SK-N-SH treated with all-trans-retinoic acid at 6 μM for 48 hours (cell line): ENCODE results near the gene TRIM7.

Source experiments
- ATAC-seq: fragments of 200-7000 bp; cut with Tn5 transposase; 3 replicates; pipeline ENCODE4 v1.9.1; 2020; ENCODE audit warnings: mild to moderate bottlenecking, moderate library complexity
- ARNTL ChIP-seq: fragments of 450-650 bp; formaldehyde crosslinking; IDR thresholded peaks from 2 replicates; pipeline ENCODE4 v1.5.0; 2020; ENCODE audit warnings: low read depth, mild to moderate bottlenecking, moderate library complexity, borderline replicate concordance
- CSDC2 ChIP-seq: fragments of 250-450 bp; sonication (Bioruptor Pico); IDR thresholded peaks from 2 replicates; pipeline ENCODE4 v1.5.0; 2020; ENCODE audit warnings: mild to moderate bottlenecking, moderate library complexity
- ESRRG ChIP-seq: fragments of 250-450 bp; sonication (Bioruptor Pico); IDR thresholded peaks from 2 replicates; pipeline ENCODE4 v1.6.1; 2021; ENCODE audit warnings: mild to moderate bottlenecking
- ISL1 ChIP-seq: fragments of 250-450 bp; sonication (Bioruptor Pico); IDR thresholded peaks from 2 replicates; pipeline ENCODE4 v2.1.2; 2022; ENCODE audit warnings: mild to moderate bottlenecking, moderate library complexity
- OSR1 ChIP-seq: fragments of 250-450 bp; sonication (Bioruptor Pico); IDR thresholded peaks from 2 replicates; pipeline ENCODE4 v1.8.0; 2022; ENCODE audit warnings: moderate library complexity, mild to moderate bottlenecking, inconsistent platforms
- POU6F1 ChIP-seq: fragments of 250-450 bp; sonication (Bioruptor Pico); IDR thresholded peaks from 2 replicates; pipeline ENCODE4 v1.8.0; 2021; ENCODE audit warnings: low read depth, mild to moderate bottlenecking, moderate library complexity, borderline replicate concordance
- PPARA ChIP-seq: fragments of 250-450 bp; sonication (Bioruptor Pico); IDR thresholded peaks from 2 replicates; pipeline ENCODE4 v1.5.0; 2020; ENCODE audit warnings: mild to moderate bottlenecking, borderline replicate concordance
- SNAI2 ChIP-seq: fragments of 250-450 bp; sonication (Bioruptor Pico); IDR thresholded peaks from 2 replicates; pipeline ENCODE4 v1.5.0; 2020; ENCODE audit warnings: mild to moderate bottlenecking, moderate library complexity
- TCF4 ChIP-seq: fragments of 250-450 bp; sonication (Bioruptor Pico); IDR thresholded peaks from 2 replicates; pipeline ENCODE4 v1.8.0; 2021; ENCODE audit warnings: mild to moderate bottlenecking, moderate library complexity, borderline replicate concordance
- TOX ChIP-seq: fragments of 250-450 bp; sonication (Bioruptor Pico); IDR thresholded peaks from 2 replicates; pipeline ENCODE4 v1.8.0; 2021; ENCODE audit warnings: mild to moderate bottlenecking, moderate library complexity, borderline replicate concordance
- ZC3H10 ChIP-seq: fragments of 250-450 bp; sonication (Bioruptor Pico); IDR thresholded peaks from 2 replicates; pipeline ENCODE4 v1.5.1; 2021; ENCODE audit warnings: mild to moderate bottlenecking, moderate library complexity
- ZFP3 ChIP-seq: fragments of 250-450 bp; sonication (Bioruptor Pico); IDR thresholded peaks from 2 replicates; pipeline ENCODE4 v1.5.0; 2020; ENCODE audit warnings: mild to moderate bottlenecking, moderate library complexity
- ZFP30 ChIP-seq: fragments of 450-650 bp; formaldehyde crosslinking; IDR thresholded peaks from 2 replicates; pipeline ENCODE4 v1.5.0; 2022; ENCODE audit warnings: mild to moderate bottlenecking, moderate library complexity
- ZNF565 ChIP-seq: fragments of 450-650 bp; formaldehyde crosslinking; conservative IDR thresholded peaks from 2 replicates; pipeline ENCODE4 v1.5.0; 2020; ENCODE audit warnings: low read depth, mild to moderate bottlenecking, moderate library complexity
- ZNF70 ChIP-seq: fragments of 450-650 bp; formaldehyde crosslinking; IDR thresholded peaks from 2 replicates; pipeline ENCODE4 v1.5.0; 2020; ENCODE audit warnings: mild to moderate bottlenecking, moderate library complexity
- ZNF8 ChIP-seq: fragments of 450-650 bp; formaldehyde crosslinking; IDR thresholded peaks from 2 replicates; pipeline ENCODE4 v1.5.0; 2020; ENCODE audit warnings: mild to moderate bottlenecking, moderate library complexity
- TF ChIP-seq, protein P1 (sequence below): fragments of 250-450 bp; sonication (Bioruptor Pico); IDR thresholded peaks from 2 replicates; pipeline ENCODE4 v1.5.0; 2020; ENCODE audit warnings: mild to moderate bottlenecking, moderate library complexity
- TF ChIP-seq, protein P2 (sequence below): fragments of 250-450 bp; sonication (Bioruptor Pico); IDR thresholded peaks from 2 replicates; pipeline ENCODE4 v1.8.0; 2020; ENCODE audit warnings: mild to moderate bottlenecking, moderate library complexity, borderline replicate concordance
- TF ChIP-seq, protein P3 (sequence below): fragments of 250-450 bp; sonication (Bioruptor Pico); IDR thresholded peaks from 2 replicates; pipeline ENCODE4 v1.5.1; 2021; ENCODE audit warnings: mild to moderate bottlenecking, moderate library complexity

Gene TRIM7

GRCh38 chr5:181223729-181224389 is 18.9 kb upstream of the TRIM7 start:
- TF ChIP-seq ARNTL (CRISPR knock-in tag) (no peak), TCF4 (CRISPR knock-in tag) (no peak), ZFP30 (CRISPR knock-in tag) (no peak), POU6F1 (CRISPR knock-in tag) (no peak), CSDC2 (CRISPR knock-in tag) (no peak), ZC3H10 (CRISPR knock-in tag) (no peak), ZNF70 (CRISPR knock-in tag) (peak; percentile 3; the same call in 1 of the 2 replicates), ZNF8 (CRISPR knock-in tag) (no peak), ZNF565 (CRISPR knock-in tag) (no peak), ZFP3 (CRISPR knock-in tag) (peak; percentile 89), OSR1 (no peak)
- TF ChIP-seq, protein P1, sequence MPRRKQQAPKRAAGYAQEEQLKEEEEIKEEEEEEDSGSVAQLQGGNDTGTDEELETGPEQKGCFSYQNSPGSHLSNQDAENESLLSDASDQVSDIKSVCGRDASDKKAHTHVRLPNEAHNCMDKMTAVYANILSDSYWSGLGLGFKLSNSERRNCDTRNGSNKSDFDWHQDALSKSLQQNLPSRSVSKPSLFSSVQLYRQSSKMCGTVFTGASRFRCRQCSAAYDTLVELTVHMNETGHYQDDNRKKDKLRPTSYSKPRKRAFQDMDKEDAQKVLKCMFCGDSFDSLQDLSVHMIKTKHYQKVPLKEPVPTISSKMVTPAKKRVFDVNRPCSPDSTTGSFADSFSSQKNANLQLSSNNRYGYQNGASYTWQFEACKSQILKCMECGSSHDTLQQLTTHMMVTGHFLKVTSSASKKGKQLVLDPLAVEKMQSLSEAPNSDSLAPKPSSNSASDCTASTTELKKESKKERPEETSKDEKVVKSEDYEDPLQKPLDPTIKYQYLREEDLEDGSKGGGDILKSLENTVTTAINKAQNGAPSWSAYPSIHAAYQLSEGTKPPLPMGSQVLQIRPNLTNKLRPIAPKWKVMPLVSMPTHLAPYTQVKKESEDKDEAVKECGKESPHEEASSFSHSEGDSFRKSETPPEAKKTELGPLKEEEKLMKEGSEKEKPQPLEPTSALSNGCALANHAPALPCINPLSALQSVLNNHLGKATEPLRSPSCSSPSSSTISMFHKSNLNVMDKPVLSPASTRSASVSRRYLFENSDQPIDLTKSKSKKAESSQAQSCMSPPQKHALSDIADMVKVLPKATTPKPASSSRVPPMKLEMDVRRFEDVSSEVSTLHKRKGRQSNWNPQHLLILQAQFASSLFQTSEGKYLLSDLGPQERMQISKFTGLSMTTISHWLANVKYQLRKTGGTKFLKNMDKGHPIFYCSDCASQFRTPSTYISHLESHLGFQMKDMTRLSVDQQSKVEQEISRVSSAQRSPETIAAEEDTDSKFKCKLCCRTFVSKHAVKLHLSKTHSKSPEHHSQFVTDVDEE (CRISPR knock-in tag): no peak
- TF ChIP-seq, protein P2, sequence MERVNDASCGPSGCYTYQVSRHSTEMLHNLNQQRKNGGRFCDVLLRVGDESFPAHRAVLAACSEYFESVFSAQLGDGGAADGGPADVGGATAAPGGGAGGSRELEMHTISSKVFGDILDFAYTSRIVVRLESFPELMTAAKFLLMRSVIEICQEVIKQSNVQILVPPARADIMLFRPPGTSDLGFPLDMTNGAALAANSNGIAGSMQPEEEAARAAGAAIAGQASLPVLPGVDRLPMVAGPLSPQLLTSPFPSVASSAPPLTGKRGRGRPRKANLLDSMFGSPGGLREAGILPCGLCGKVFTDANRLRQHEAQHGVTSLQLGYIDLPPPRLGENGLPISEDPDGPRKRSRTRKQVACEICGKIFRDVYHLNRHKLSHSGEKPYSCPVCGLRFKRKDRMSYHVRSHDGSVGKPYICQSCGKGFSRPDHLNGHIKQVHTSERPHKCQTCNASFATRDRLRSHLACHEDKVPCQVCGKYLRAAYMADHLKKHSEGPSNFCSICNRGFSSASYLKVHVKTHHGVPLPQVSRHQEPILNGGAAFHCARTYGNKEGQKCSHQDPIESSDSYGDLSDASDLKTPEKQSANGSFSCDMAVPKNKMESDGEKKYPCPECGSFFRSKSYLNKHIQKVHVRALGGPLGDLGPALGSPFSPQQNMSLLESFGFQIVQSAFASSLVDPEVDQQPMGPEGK (CRISPR knock-in tag): no peak
- TF ChIP-seq, protein P3, sequence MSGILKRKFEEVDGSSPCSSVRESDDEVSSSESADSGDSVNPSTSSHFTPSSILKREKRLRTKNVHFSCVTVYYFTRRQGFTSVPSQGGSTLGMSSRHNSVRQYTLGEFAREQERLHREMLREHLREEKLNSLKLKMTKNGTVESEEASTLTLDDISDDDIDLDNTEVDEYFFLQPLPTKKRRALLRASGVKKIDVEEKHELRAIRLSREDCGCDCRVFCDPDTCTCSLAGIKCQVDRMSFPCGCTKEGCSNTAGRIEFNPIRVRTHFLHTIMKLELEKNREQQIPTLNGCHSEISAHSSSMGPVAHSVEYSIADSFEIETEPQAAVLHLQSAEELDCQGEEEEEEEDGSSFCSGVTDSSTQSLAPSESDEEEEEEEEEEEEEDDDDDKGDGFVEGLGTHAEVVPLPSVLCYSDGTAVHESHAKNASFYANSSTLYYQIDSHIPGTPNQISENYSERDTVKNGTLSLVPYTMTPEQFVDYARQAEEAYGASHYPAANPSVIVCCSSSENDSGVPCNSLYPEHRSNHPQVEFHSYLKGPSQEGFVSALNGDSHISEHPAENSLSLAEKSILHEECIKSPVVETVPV (CRISPR knock-in tag): no peak
- peak; percentile 15 for ATAC-seq

GRCh38 chr5:181223058-181223728 is 18.2 kb upstream of the TRIM7 start, which contains the start of gene TRIM41:
TSS of gene TRIM41 (plus strand) at chr5:181223281. CDS start at chr5:181224000, 719 bp downstream.
- ATAC-seq: peak; percentile 78
- TF ChIP-seq ESRRG (CRISPR knock-in tag) (0 out of 2 replicates have a peak, but pooled peaks have one; percentile 20), ZFP30 (CRISPR knock-in tag) (0 out of 2 replicates have a peak, but pooled peaks have one; percentile 16), POU6F1 (CRISPR knock-in tag) (peak; percentile 64; the same call in 1 of the 2 replicates), TCF4 (CRISPR knock-in tag) (no peak)
- TF ChIP-seq, all 23 proteins: peak for 3

GRCh38 chr5:181222630-181223057 is 17.6 kb upstream of the TRIM7 start:
- ATAC-seq: peak; percentile 3; the same call in 2 of the 3 replicates
- TF ChIP-seq, protein P1 (CRISPR knock-in tag): no peak
- TF ChIP-seq ZNF8 (CRISPR knock-in tag) (no peak), ARNTL (CRISPR knock-in tag) (no peak), SNAI2 (CRISPR knock-in tag) (no peak), ESRRG (CRISPR knock-in tag) (no peak), ZNF70 (CRISPR knock-in tag) (no peak), PPARA (CRISPR knock-in tag) (no peak), TOX (CRISPR knock-in tag) (no peak), ISL1 (CRISPR knock-in tag) (no peak)
- TF ChIP-seq, protein P2 (CRISPR knock-in tag): no peak
